Esophagus muscularis mucosa (tissue), 4 donors: ENCODE measurements around the gene NELL1.

Source experiments
- EP300 ChIP-seq: sonication (generic); formaldehyde crosslinking; IDR thresholded peaks from one replicate; pipeline ENCODE4 v1.6.1; 2017; ENCODE audit warnings: antibody characterized with exemption
- POLR2A ChIP-seq: fragments of 450-650 bp; IDR thresholded peaks from one replicate; pipeline ENCODE4 v1.6.1; 2017; ENCODE audit warnings: antibody characterized with exemption, moderate library complexity, mild to moderate bottlenecking, low read depth
- TF ChIP-seq, protein P1 (sequence below), 3 experiments: fragments of 200-600 bp in 2 of 3; fragments of 450-650 bp in 1 of 3; sonication (generic) in 2 of 3; IDR thresholded peaks; one replicate each; pipeline ENCODE4 v1.5.1; 2017 to 2019; ENCODE audit warnings: antibody characterized with exemption in 3 of 3, mild to moderate bottlenecking in 2 of 3, moderate library complexity in 1 of 3

DNA sequence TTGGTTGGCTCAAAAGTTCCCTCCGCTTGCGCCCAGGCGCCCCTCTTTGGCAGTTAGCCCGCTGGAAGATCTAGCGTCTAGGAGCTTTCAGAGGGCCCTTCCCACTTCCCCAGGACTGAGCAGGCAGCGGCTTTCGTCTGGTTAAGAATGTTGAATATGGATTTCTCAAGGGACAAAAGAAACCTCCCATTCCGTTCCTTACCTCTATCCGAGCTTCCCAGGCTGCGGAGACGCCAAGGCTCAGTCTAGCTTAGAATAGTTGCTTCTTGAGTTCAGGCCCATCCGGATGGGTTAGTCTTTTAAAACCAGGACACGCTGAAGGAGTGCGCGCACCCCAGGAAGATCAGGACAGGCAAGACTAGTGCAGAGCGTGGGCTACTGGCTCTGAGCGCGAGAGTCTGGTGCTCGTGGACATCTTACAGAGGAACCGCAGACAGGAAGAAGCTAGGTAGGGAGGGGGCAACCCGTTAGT lies 1.6 kb downstream of the NELL1 start:
- TF ChIP-seq EP300 (no peak), POLR2A (no peak)
- TF ChIP-seq, protein P1, sequence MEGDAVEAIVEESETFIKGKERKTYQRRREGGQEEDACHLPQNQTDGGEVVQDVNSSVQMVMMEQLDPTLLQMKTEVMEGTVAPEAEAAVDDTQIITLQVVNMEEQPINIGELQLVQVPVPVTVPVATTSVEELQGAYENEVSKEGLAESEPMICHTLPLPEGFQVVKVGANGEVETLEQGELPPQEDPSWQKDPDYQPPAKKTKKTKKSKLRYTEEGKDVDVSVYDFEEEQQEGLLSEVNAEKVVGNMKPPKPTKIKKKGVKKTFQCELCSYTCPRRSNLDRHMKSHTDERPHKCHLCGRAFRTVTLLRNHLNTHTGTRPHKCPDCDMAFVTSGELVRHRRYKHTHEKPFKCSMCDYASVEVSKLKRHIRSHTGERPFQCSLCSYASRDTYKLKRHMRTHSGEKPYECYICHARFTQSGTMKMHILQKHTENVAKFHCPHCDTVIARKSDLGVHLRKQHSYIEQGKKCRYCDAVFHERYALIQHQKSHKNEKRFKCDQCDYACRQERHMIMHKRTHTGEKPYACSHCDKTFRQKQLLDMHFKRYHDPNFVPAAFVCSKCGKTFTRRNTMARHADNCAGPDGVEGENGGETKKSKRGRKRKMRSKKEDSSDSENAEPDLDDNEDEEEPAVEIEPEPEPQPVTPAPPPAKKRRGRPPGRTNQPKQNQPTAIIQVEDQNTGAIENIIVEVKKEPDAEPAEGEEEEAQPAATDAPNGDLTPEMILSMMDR (IDR thresholded peaks at IDR 0.05) = no peak
